ENCODE results near the gene LRIT3.
"Not testable (repeated sequence)": the region's sequence is repeated elsewhere in the genome, so short reads cannot be mapped to it uniquely, and the experiment has no call there.

Gene LRIT3

GRCh38 chr4:109836985-109837384 lies 10.9 kb upstream of the LRIT3 start:
- Histone ChIP-seq H3K27ac (no peak overlapping the region), H2AFZ (no peak overlapping the region), H3K9me3 (ENCODE audit: control insufficient read depth, low read length) (no peaks in the 10 kb centered on the region), H3K79me2 (no peaks in the 10 kb centered on the region), H3K4me2 (ENCODE audit: low read length) (no peak overlapping the region), H3K4me1 (no peaks in the 10 kb centered on the region), H3K36me3 (ENCODE audit: control insufficient read depth, insufficient read depth, low read length) (no peaks in the 10 kb centered on the region), H3K9ac (no peak overlapping the region), H3K27me3 (ENCODE audit: control insufficient read depth, insufficient read depth, low read length) (no peaks in the 10 kb centered on the region), H3K4me3 (ENCODE audit: low read depth, low read length) (no peak overlapping the region)
- no peak for TF ChIP-seq CTCF (IDR thresholded peaks at IDR 0.05)

GRCh38 chr4:109846395-109847098 lies 1.4 kb upstream of the LRIT3 start:
- TF ChIP-seq CTCF (IDR thresholded peaks at IDR 0.05): no peak
- no peak overlapping the region for H3K4me3 ChIP-seq (ENCODE audit: low read depth, low read length)
- no peak overlapping the region for H3K27ac ChIP-seq
- H3K4me2 ChIP-seq (ENCODE audit: low read length): no peak overlapping the region
- H3K27me3 ChIP-seq (ENCODE audit: control insufficient read depth, insufficient read depth, low read length): no peaks in the 10 kb centered on the region
- no peaks in the 10 kb centered on the region for H3K9me3 ChIP-seq (ENCODE audit: control insufficient read depth, low read length)
- no peaks in the 10 kb centered on the region for H3K79me2 ChIP-seq
- no peaks in the 10 kb centered on the region for H3K4me1 ChIP-seq
- H2AFZ ChIP-seq: no peak overlapping the region
- H3K36me3 ChIP-seq (ENCODE audit: control insufficient read depth, insufficient read depth, low read length): no peaks in the 10 kb centered on the region
- H3K9ac ChIP-seq: no peak overlapping the region

GRCh38 chr4:109848501-109848900 lies 594 bp downstream of the LRIT3 start:
- Histone ChIP-seq H3K36me3 (ENCODE audit: control insufficient read depth, insufficient read depth, low read length) (no peaks in the 10 kb centered on the region), H3K9ac (no peak overlapping the region), H3K4me1 (no peaks in the 10 kb centered on the region), H3K4me2 (ENCODE audit: low read length) (no peak overlapping the region), H2AFZ (no peak overlapping the region), H3K27ac (no peak overlapping the region), H3K4me3 (ENCODE audit: low read depth, low read length) (no peak overlapping the region), H3K79me2 (no peaks in the 10 kb centered on the region), H3K27me3 (ENCODE audit: control insufficient read depth, insufficient read depth, low read length) (no peaks in the 10 kb centered on the region), H3K9me3 (ENCODE audit: control insufficient read depth, low read length) (no peaks in the 10 kb centered on the region)
- no peak for TF ChIP-seq CTCF (IDR thresholded peaks at IDR 0.05)

- TF ChIP-seq CTCF (IDR thresholded peaks at IDR 0.05): no peak
- Histone ChIP-seq H3K36me3 (ENCODE audit: control insufficient read depth, insufficient read depth, low read length) (no peaks in the 10 kb centered on the region), H3K27ac (no peak overlapping the region), H3K4me2 (ENCODE audit: low read length) (no peak overlapping the region), H3K9me3 (ENCODE audit: control insufficient read depth, low read length) (no peaks in the 10 kb centered on the region), H3K4me1 (no peaks in the 10 kb centered on the region), H3K79me2 (no peaks in the 10 kb centered on the region), H3K9ac (no peak overlapping the region), H2AFZ (no peak overlapping the region), H3K4me3 (ENCODE audit: low read depth, low read length) (no peak overlapping the region), H3K27me3 (ENCODE audit: control insufficient read depth, insufficient read depth, low read length) (no peaks in the 10 kb centered on the region)
Measured at GRCh38 chr4:109850601-109851000, 2.7 kb downstream of the LRIT3 start.

- H3K36me3 ChIP-seq (ENCODE audit: control insufficient read depth, insufficient read depth, low read length); H3K79me2 ChIP-seq; H3K4me2 ChIP-seq (ENCODE audit: low read length); H3K9ac ChIP-seq; H3K4me1 ChIP-seq; H3K4me3 ChIP-seq (ENCODE audit: low read depth, low read length); H3K9me3 ChIP-seq (ENCODE audit: control insufficient read depth, low read length); H3K27me3 ChIP-seq (ENCODE audit: control insufficient read depth, insufficient read depth, low read length); H2AFZ ChIP-seq; H3K27ac ChIP-seq: not testable (repeated sequence)
Measured at GRCh38 chr4:109859426-109860300, 11.8 kb downstream of the LRIT3 start.

Data from parathyroid adenoma (tissue), 2 donors.